GM21717 (cell line): ENCODE results near the gene DAP3.
"Not testable (repeated sequence)": the region's sequence is repeated elsewhere in the genome, so short reads cannot be mapped to it uniquely, and the experiment has no call there.

ENCODE experiments used
- ATAC-seq: cut with Tn5 transposase; IDR thresholded peaks from one replicate; pipeline ENCODE4 v1.9.1; 2021; ENCODE audit warnings: mild to moderate bottlenecking, moderate library complexity; ENCODE audit not compliant: unreplicated experiment

The DAP3 gene

DNA sequence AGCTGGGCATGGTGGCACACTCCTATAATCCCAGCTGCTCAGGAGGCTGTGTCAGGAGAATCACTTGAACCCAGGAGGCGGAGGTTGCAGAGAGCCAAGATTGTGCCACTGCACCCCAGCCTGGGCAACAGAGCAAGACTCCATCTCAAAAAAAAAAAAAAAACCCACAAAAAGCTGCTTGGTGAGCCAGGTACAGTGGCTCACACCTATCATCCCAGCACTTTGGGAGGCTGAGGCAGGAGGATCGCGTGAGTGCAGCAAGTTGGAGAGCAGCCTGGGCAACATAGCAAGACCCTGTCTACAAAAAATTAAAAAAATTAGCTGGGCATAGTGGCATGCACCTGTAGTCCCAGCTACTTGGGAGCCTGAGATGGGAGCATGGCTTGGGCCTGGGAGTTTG is 26.2 kb downstream of the DAP3 start:
- not testable (repeated sequence) for ATAC-seq

DNA sequence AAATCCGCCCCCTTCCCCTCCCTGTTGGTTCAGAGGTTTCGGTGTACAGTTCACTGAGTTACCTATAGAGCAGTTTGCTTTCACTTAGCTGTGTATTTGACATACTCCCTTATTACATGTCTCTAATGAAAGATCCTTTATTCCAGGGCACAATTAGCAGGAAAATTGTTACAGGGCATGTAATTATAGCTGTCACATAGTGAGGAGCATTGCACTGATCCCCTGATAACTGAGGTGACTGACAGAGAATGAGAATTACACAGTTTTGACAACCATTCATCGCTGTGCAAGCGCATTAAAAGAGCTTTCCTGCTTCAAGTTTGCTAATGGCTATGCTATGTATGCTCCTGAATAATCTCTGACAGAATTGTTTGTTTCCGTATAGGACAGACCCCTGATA is 26.9 kb downstream of the DAP3 start:
- ATAC-seq = no peak

DNA sequence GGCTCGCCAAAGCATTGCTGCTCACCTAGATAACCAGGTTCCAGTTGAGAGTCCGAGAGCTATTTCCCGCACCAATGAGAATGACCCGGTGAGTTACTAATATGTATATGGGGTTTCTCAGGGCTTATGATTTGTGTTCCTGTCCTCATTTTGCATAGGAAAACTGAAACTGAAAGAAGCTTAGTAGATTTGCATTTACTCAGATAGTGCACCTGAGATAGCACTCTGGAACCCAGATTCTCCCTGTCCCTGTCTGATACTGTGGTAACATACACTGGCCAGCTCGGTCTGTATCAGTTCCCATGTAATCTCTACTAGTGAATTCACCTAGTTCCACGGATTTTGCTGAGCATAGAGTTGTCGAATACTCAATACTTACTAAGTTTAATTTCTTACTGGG is 28.1 kb downstream of the DAP3 start:
- ATAC-seq = peak; percentile 69

GRCh38 chr1:155718524-155719115 is 29.7 kb downstream of the DAP3 start:
- ATAC-seq = not testable (repeated sequence)

- no peak for ATAC-seq
Observed at GRCh38 chr1:155719703-155720102, 30.8 kb downstream of the DAP3 start.

- ATAC-seq = no peak
Observed at GRCh38 chr1:155725142-155725541, 36.3 kb downstream of the DAP3 start.

- no peak for ATAC-seq
Observed at GRCh38 chr1:155729031-155729898, 40.4 kb downstream of the DAP3 start.

GRCh38 chr1:155740995-155741394 is 52.1 kb downstream of the DAP3 start:
- no peak for ATAC-seq

DNA sequence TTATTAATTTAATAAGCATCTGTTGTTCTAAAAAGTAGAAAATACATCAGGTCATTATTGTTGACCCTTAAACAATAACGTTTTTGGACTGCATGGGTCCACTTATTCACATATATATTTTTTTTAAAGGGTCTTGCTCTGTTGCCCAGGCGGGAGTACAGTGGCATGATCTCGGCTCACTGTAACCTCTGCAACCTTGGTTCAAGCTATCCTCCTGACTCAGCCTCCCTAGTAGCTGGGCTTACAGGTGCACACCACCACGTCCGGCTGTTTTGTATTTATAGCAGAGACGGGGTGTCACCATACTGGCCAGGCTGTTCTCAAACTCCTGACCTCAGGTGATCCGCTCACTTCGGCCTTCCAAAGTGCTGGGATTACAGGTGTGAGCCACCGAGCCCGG is 53.0 kb downstream of the DAP3 start:
- no peak for ATAC-seq

- no peak for ATAC-seq
Observed at GRCh38 chr1:155744711-155745283, 55.9 kb downstream of the DAP3 start.

GRCh38 chr1:155745284-155746228 is 56.7 kb downstream of the DAP3 start:
- ATAC-seq = peak; percentile 84

GRCh38 chr1:155747586-155747985 is 58.7 kb downstream of the DAP3 start:
- ATAC-seq = not testable (repeated sequence)

DNA sequence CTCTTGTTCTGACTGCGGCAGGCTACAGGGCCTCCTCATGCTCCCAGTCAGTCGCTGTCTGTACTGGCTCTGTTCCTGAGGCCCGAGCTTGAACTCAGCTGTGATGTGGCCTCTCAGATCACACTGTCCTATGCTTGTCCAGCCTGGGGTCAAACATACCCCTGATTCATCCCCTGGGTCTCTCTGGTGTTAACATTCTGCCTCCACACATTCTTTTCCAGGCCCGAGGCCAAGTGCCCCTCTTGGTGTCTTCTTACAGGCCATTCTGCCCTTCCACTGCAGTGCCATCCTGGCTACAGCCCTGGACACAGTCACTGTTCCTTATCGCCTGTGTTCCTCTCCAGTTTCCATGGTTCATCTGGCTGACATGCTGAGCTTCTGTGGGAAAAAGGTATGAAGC is 59.2 kb downstream of the DAP3 start:
- ATAC-seq = not testable (repeated sequence)

DNA sequence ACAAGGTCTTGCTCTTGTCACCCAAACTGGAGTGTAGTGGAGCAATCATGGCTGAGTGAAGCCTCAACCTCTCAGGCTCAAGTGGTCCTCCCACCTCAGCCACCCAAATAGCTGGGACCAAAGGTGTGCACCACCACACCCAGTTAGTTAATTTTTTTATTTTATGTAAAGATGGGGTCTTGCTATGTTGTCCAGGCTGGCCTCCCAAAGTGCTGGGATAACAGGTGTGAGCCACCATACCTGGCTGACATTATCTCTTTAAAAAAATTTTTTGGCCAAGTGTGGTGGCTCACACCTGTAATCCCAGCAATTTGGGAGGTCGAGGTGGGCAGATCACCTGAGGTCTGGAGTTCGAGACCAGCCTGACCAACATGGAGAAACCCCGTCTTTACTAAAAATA is 70.1 kb downstream of the DAP3 start:
- not testable (repeated sequence) for ATAC-seq

- ATAC-seq = no peak
Observed at GRCh38 chr1:155759966-155760630, 71.2 kb downstream of the DAP3 start.

GRCh38 chr1:155760751-155761475 is 72.0 kb downstream of the DAP3 start:
- no peak for ATAC-seq

DNA sequence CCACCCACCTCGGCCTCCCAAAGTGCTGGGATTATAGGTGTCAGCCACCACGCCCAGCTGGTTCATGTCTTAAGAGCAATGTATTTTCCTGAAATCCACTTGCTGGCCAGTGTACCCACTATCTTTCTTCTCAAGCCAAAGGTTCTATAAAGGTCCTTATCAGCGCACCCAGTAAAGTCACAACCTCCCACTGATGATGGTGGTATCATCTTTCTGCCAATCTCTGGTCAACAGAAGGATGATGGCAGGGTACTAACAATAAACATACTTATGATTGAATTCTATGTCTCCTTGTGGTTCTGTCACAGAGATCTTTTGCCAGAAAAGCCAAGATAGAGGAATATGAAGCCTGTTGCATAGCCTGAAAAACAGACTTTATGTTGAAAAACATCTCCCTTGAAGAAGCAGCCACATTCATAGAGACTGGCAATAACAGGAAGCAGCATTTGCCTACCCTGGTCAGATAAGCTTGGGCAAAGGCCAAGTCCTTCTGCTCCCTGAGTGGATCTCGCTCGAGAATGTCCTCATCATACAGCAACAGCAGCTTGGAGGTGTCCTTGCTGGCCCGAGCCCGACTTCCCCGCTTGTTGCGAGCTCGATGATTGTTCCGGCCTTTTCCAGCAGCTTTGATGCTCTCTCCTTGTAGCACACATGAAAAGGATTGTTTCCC is 73.0 kb downstream of the DAP3 start:
- ATAC-seq = no peak

DNA sequence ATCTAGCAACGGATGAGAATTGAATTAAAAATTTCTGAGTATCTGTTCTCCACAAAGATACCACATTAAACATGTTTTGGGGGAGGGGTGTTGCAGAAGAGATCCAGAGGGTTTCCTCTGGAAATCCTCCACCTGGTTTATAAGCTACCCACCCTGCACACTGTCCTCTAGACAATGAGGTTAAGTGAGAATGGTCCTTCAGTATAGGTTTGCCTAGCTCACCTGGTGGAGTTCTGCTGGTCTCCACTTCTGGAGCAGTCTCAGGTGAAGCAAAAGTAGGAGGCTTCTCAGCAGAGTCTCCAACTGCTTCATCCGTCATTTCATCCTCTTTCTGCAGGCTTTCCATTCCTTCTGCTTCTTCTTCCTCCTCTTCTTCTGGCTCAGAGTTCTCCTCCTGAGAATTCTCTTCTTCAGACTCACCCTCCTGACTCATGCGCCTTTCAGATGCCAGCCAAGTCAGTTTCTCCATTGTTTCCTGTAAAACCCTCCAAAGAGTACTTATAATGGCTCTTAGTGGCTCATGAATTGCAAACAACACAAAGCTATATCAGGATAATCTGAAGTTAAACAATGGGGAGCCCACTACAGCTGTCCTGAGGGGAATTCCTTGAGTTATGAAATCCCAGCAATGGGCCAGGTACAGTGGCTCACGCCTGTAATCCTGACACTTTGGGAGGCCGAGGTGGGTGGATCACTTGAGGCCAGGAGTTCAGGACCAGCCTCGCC is 74.4 kb downstream of the DAP3 start:
- ATAC-seq = not testable (repeated sequence)

GRCh38 chr1:155763989-155764388 is 75.1 kb downstream of the DAP3 start:
- ATAC-seq = not testable (repeated sequence)
